B cell (primary cell): ENCODE data around the gene BLACAT1. TPM values are rescaled to one million over a fixed set of nuclear protein-coding genes. Genes with fewer than 3 reads are reported as not detected.

Experiments used
- ATAC-seq: fragments of 200-7000 bp; cut with Tn5 transposase; one replicate; pipeline ENCODE4 v1.10.0; 2021; ENCODE audit warnings: low read depth, mild to moderate bottlenecking, moderate number of reproducible peaks, moderate library complexity
- CTCF ChIA-PET: fragments of 350-600 bp; sonication (Branson Sonifier 250); formaldehyde crosslinking; loops from one replicate; lab custom pipeline; 2021; ENCODE audit warnings: antibody characterized with exemption, inconsistent platforms; lab: Charles Lee
- POLR2A ChIA-PET: fragments of 350-600 bp; sonication (Branson Sonifier 250); formaldehyde crosslinking; loops from one replicate; lab custom pipeline; 2021; ENCODE audit warnings: antibody characterized with exemption; lab: Charles Lee
- DNase-seq: peaks from one replicate; pipeline ENCODE4 v3.0.0; 2013
- H2AFZ ChIP-seq: 2 replicates; pipeline ENCODE4 v1.6.1; 2012; ENCODE audit warnings: mild to moderate bottlenecking, low read depth, low read length; ENCODE audit not compliant: insufficient read depth, poor library complexity, severe bottlenecking
- H3K27ac ChIP-seq, 2 donors: 1 replicate in 1 of 2; 2 replicates in 1 of 2; pipeline ENCODE4 v1.5.1; 2012 to 2013; ENCODE audit warnings: low read length in 2 of 2, mild to moderate bottlenecking in 2 of 2, moderate library complexity in 1 of 2
- H3K27me3 ChIP-seq, 4 experiments: fragments of 200-600 bp in 1 of 4; sonication (generic) in 1 of 4; replicated peaks in 1 of 4; 1 replicate in 2 of 4; 2 replicates in 2 of 4; pipeline versions ENCODE4 v1.6.1 to v1.7.0; 2013 to 2016; ENCODE audit warnings: low read length in 3 of 4, mild to moderate bottlenecking in 2 of 4, mixed read lengths in 1 of 4, moderate library complexity in 1 of 4; ENCODE audit not compliant: insufficient read depth in 4 of 4, control insufficient read depth in 3 of 4; ENCODE audit errors: control extremely low read depth in 1 of 4
- H3K36me3 ChIP-seq, 2 experiments: replicated peaks in 1 of 2; 1 replicate in 1 of 2; 2 replicates in 1 of 2; pipeline versions ENCODE4 v1.6.1 to v1.7.1; 2013; ENCODE audit warnings: low read length in 1 of 2; ENCODE audit not compliant: insufficient read depth in 2 of 2, control insufficient read depth in 1 of 2; ENCODE audit errors: control extremely low read depth in 1 of 2, extremely low read depth in 1 of 2
- H3K4me1 ChIP-seq, 2 donors: fragments of 200-600 bp in 1 of 2; sonication (generic) in 1 of 2; 1 replicate in 1 of 2; 2 replicates in 1 of 2; pipeline versions ENCODE4 v1.5.1 to v1.6.1; 2013 to 2017; ENCODE audit warnings: low read length in 2 of 2; ENCODE audit not compliant: control insufficient read depth in 2 of 2, insufficient read depth in 2 of 2
- H3K4me2 ChIP-seq: replicated peaks from 2 replicates; pipeline ENCODE3; 2012; ENCODE audit warnings: mild to moderate bottlenecking, low read depth, low read length; ENCODE audit not compliant: poor library complexity, severe bottlenecking
- H3K4me3 ChIP-seq, 5 experiments: fragments of 200-600 bp in 1 of 5; sonication (generic) in 1 of 5; 1 replicate in 3 of 5; 2 replicates in 2 of 5; pipeline versions ENCODE4 v1.5.1 to v1.7.0; 2011 to 2016; ENCODE audit warnings: low read length in 4 of 5, mild to moderate bottlenecking in 4 of 5, low read depth in 2 of 5, control low read depth in 1 of 5, moderate library complexity in 1 of 5; ENCODE audit not compliant: insufficient read depth in 1 of 5; ENCODE audit errors: control extremely low read depth in 1 of 5, extremely low read depth in 1 of 5
- H3K79me2 ChIP-seq: fragments of 200-600 bp; sonication (generic); one replicate; pipeline ENCODE4 v1.6.0; 2016; ENCODE audit warnings: low read length; ENCODE audit not compliant: control insufficient read depth, insufficient read depth
- H3K9ac ChIP-seq: fragments of 200-600 bp; sonication (generic); 2 replicates; pipeline ENCODE4 v1.6.1; 2017; ENCODE audit warnings: mild to moderate bottlenecking, low read length, moderate library complexity
- H3K9me3 ChIP-seq, 3 donors: one replicate each; pipeline versions ENCODE4 v1.6.1 to v1.7.1; 2013; ENCODE audit warnings: low read length in 2 of 3; ENCODE audit not compliant: control insufficient read depth in 2 of 3, insufficient read depth in 1 of 3; ENCODE audit errors: control extremely low read depth in 1 of 3
- H4K20me1 ChIP-seq: 2 replicates; pipeline ENCODE4 v1.6.0; 2012; ENCODE audit warnings: mild to moderate bottlenecking, low read length; ENCODE audit not compliant: insufficient read depth, control insufficient read depth, poor library complexity, severe bottlenecking
- H3K27ac Mint-ChIP-seq: one replicate; pipeline ENCODE4 v1.8.0; 2021; ENCODE audit warnings: mixed read lengths
- H3K27me3 Mint-ChIP-seq: one replicate; pipeline ENCODE4 v1.8.0; 2021; ENCODE audit warnings: mixed read lengths
- H3K4me1 Mint-ChIP-seq: one replicate; pipeline ENCODE4 v1.8.0; 2021; ENCODE audit warnings: mixed read lengths
- H3K4me3 Mint-ChIP-seq: one replicate; pipeline ENCODE4 v1.8.0; 2021; ENCODE audit warnings: mixed read lengths
- H3K9me3 Mint-ChIP-seq: one replicate; pipeline ENCODE4 v1.8.0; 2022; ENCODE audit warnings: mixed read lengths; ENCODE audit not compliant: insufficient read depth
- CTCF ChIP-seq: fragments of 200-600 bp; IDR thresholded peaks from one replicate; pipeline ENCODE4 v1.8.0; 2022; ENCODE audit warnings: antibody characterized with exemption, mild to moderate bottlenecking
- EZH2 ChIP-seq: IDR thresholded peaks from 2 replicates; pipeline ENCODE4 v1.6.1; 2012; ENCODE audit warnings: borderline replicate concordance, low read depth, mild to moderate bottlenecking, moderate library complexity, low read length; ENCODE audit not compliant: insufficient read depth, poor library complexity, severe bottlenecking
- WGBS: methylation state at CpG from one replicate; pipeline ENCODE4 v1.1.5; 2013; ENCODE audit warnings: missing lambda C conversion rate; ENCODE audit not compliant: insufficient coverage; 5-methylcytosine and 5-hydroxymethylcytosine counted together
- intact Hi-C: fragments of 100-400 bp; cut with micrococcal nuclease; formaldehyde crosslinking; loops from one replicate; pipeline ENCODE4 v1.10.0; 2022
- polyA plus RNA-seq: library from polyadenylated mRNA; depleted of rRNA; stranded (reverse); fragments of >200 nt; gene quantifications from 2 replicates; pipeline ENCODE4 v1.2.3, GENCODE V29; 2012
- total RNA-seq, 2 donors: library from RNA; stranded (reverse); fragments of 120-200 nt in 1 of 2; gene quantifications; 1 replicate in 1 of 2; 2 replicates in 1 of 2; pipeline versions ENCODE4 v1.2.3 to v1.2.4, GENCODE V29; 2013 to 2022

Gene BLACAT1
- total and polyA plus RNA-seq, 2 donors (not counting 1 experiment from before 2014, with no cell fraction given): 0.03 TPM; not detected in 1

GRCh38 chr1:205440121-205440475 is 15.7 kb downstream of the BLACAT1 start:
- H3K27ac Mint-ChIP-seq: peak overlapping the region; percentile 84
- no peaks in the 10 kb centered on the region for H3K36me3 ChIP-seq
- peaks cover 0 to 9% (median 0%) of the 10 kb centered on the region in 3 donors for H3K9me3 ChIP-seq
- H3K4me2 ChIP-seq: peak overlapping the region; percentile 75
- TF ChIP-seq EZH2 (no peak), CTCF (no peak)
- H3K4me3 ChIP-seq: no peak overlapping the region
- no peak for DNase-seq
- WGBS: 90% methylated on average over 5 of the region's 5 CpGs
- no peaks in the 10 kb centered on the region for H3K27me3 Mint-ChIP-seq
- no peaks in the 10 kb centered on the region for H4K20me1 ChIP-seq
- POLR2A ChIA-PET: interaction anchor here (1.2 kb wide), 1 partner anchor 41 kb away, joined by 4 read pairs; no protein-coding TSS in a partner anchor
- intact Hi-C loops: no loop called here
- CTCF ChIA-PET: interaction anchor here (1.3 to 17.1 kb wide), 6 partner anchors 16 to 47 kb away, joined by 3 to 134 read pairs (median 6); partner anchors contain the start of gene BLACAT1
- peaks cover 68% of the 10 kb centered on the region for H3K4me1 Mint-ChIP-seq
- H3K79me2 ChIP-seq: no peaks in the 10 kb centered on the region
- H3K27me3 ChIP-seq: peaks cover 0 to 5% (median under 1%) of the 10 kb centered on the region in 4 experiments
- H2AFZ ChIP-seq: peak overlapping the region; percentile 60
- peak overlapping the region; percentile 59 for H3K4me3 Mint-ChIP-seq
- H3K4me1 ChIP-seq: peaks cover 51 to 61% of the 10 kb centered on the region in 2 donors
- ATAC-seq: no peak
- H3K27ac ChIP-seq: no peak overlapping the region
- H3K9me3 Mint-ChIP-seq: no peaks in the 10 kb centered on the region
- peak overlapping the region; percentile 37 for H3K9ac ChIP-seq

GRCh38 chr1:205438213-205439158 is 17.4 kb downstream of the BLACAT1 start:
- no peaks in the 10 kb centered on the region for H3K27me3 Mint-ChIP-seq
- ATAC-seq (no peak), DNase-seq (no peak)
- Histone ChIP-seq H3K4me1 (peaks cover 50 to 60% of the 10 kb centered on the region in 2 donors), H3K4me2 (no peak overlapping the region), H3K9me3 (peaks cover 0 to 9% (median 0%) of the 10 kb centered on the region in 3 donors), H3K4me3 (no peak overlapping the region), H3K79me2 (no peaks in the 10 kb centered on the region), H3K27ac (no peak overlapping the region), H4K20me1 (no peaks in the 10 kb centered on the region), H3K27me3 (no peaks in the 10 kb centered on the region), H2AFZ (no peak overlapping the region), H3K9ac (no peak overlapping the region), H3K36me3 (no peaks in the 10 kb centered on the region)
- H3K9me3 Mint-ChIP-seq: no peaks in the 10 kb centered on the region
- POLR2A ChIA-PET: no interaction called here
- no peak overlapping the region for H3K4me3 Mint-ChIP-seq
- no peak for TF ChIP-seq EZH2
- peak; percentile 25 for TF ChIP-seq CTCF
- intact Hi-C loops: no loop called here
- 62% methylated on average over 10 of the region's 13 CpGs for WGBS
- CTCF ChIA-PET: interaction anchor here (1.2 to 17.1 kb wide), 3 partner anchors 42 to 114 kb away, joined by 3 to 134 read pairs (median 4); no protein-coding TSS in a partner anchor
- H3K27ac Mint-ChIP-seq: no peak overlapping the region
- H3K4me1 Mint-ChIP-seq: peaks cover 70% of the 10 kb centered on the region
